Pancreas (tissue), 10 donors: ENCODE results near the gene NUP210. TPM values are rescaled to one million over a fixed set of nuclear protein-coding genes. Genes with fewer than 3 reads are reported as not detected.

ENCODE experiments used
- ATAC-seq, 4 donors: fragments of 200-7000 bp; cut with Tn5 transposase; one replicate each; pipeline versions ENCODE4 v1.8.0 to v1.9.1; 2020; ENCODE audit warnings: mild to moderate bottlenecking in 4 of 4, moderate library complexity in 4 of 4
- DNase-seq, 6 donors: peaks; one replicate each; pipeline ENCODE4 v3.0.0-alpha.2; 2020
- FAIRE-seq: peaks from 2 replicates; lab custom pipeline; 2012; peaks lifted over from hg19 to GRCh38; lab: Jason Lieb, UNC
- H3K27ac ChIP-seq, 4 donors: fragments of 200-600 bp; sonication (generic); 1 replicate in 3 of 4; 2 replicates in 1 of 4; pipeline versions ENCODE4 v1.5.0 to v1.8.0; 2020
- H3K27me3 ChIP-seq, 4 donors: fragments of 200-600 bp; one replicate each; pipeline ENCODE4 v1.8.0; 2021
- H3K36me3 ChIP-seq, 3 donors: fragments of 200-600 bp; sonication (generic) in 1 of 3; one replicate each; pipeline versions ENCODE4 v1.5.0 to v1.8.0; 2020 to 2021
- H3K4me1 ChIP-seq, 3 donors: fragments of 200-600 bp; one replicate each; pipeline ENCODE4 v1.8.0; 2021
- H3K4me3 ChIP-seq, 4 donors: fragments of 200-600 bp; sonication (generic) in 2 of 4; one replicate each; pipeline versions ENCODE4 v1.5.0 to v1.8.0; 2020 to 2021
- H3K9me3 ChIP-seq, 4 donors: fragments of 200-600 bp; one replicate each; pipeline ENCODE4 v1.8.0; 2021
- WGBS, 2 donors: extraction: QIAGEN DNeasy Blood & Tissue Kit; methylation state at CpG; one replicate each; pipeline ENCODE4 v1.1.7; 2013; 5-methylcytosine and 5-hydroxymethylcytosine counted together
- intact Hi-C, 3 donors: fragments of 100-400 bp; cut with DNase I; formaldehyde crosslinking; loops; one replicate each; pipeline versions ENCODE4 v1.11.1 to v1.14.2; 2022
- polyA plus RNA-seq, 2 donors: library from polyadenylated mRNA; stranded (reverse); fragments of 200-250 nt; gene quantifications; one replicate each; pipeline ENCODE4 v1.2.3, GENCODE V29; 2013
- total RNA-seq, 6 donors: library from RNA; stranded (reverse); fragmentation: NEBNext Ultra II Directional in 4 of 6; extraction: Animal tissue kit (Norgen Biotek cat#: 25700) in 4 of 6; gene quantifications; one replicate each; pipeline versions ENCODE4 v1.2.1 to v1.2.4, GENCODE V29; 2021 to 2023
- TF ChIP-seq, protein P1 (sequence below), 4 donors: fragments of 200-600 bp; sonication (generic) in 3 of 4; IDR thresholded peaks; one replicate each; pipeline versions ENCODE4 v1.5.0 to v1.8.0; 2021; ENCODE audit warnings: antibody characterized with exemption in 4 of 4
- donor health status: healthy with polysubstance abuse.
- donor health status: DM: no; HTN: no; CAD: no; lungs with moderate emphysema.
- donor health status: DM: no; HTN: no; CAD: no.
- donor health status: control.
- donor health status: control.
- donor health status: Bipolar disorder and iron deficiency.
- donor health status: DM: yes; HTN: yes; CAD: no.
- donor health status: DM: no; HTN: no; CAD: no.
- donor health status: DM: no; HTN: no; CAD: no.
- donor health status: DM: yes; HTN: yes; CAD: no.

NUP210 gene
- total and polyA plus RNA-seq, 8 donors = 7.6 to 12.5 (median 9.8) TPM

DNA sequence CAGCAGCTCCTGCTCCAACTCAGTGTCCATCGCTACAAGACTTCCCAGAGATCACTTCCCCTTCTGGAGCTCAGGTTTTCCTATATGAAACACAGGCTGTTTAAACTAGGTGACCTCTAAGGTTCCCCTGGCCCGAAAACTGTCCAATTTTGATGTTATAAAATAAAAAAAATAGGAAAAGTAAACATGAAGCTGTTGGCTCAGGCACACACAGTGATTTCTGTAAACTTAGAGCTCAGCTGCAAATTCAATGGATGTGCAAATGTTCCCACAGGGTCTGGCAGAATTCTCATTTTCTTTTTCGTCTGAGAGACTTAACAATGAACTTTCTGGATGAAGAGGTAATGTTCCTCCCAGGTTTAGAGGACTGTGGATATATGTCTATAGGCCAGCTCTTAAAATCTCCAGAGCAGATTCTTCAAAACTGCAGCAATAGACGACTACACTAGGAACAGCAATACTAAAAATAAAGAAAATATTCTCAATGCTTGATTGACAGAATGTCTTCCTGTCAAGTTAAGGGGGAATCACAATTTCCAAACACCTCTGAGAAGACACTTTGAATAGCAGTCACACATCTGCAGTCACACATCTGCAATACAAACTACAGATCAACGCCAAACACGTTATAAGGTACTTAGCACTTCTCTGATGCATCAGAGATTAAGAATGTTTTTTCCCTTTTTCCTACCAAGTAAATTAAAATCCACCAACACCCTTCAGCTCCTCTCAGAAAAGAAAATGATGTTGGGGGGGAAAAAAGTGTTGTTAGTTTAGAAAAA lies 2.8 kb downstream of the NUP210 start:
- no peak for ATAC-seq
- TF ChIP-seq, protein P1, sequence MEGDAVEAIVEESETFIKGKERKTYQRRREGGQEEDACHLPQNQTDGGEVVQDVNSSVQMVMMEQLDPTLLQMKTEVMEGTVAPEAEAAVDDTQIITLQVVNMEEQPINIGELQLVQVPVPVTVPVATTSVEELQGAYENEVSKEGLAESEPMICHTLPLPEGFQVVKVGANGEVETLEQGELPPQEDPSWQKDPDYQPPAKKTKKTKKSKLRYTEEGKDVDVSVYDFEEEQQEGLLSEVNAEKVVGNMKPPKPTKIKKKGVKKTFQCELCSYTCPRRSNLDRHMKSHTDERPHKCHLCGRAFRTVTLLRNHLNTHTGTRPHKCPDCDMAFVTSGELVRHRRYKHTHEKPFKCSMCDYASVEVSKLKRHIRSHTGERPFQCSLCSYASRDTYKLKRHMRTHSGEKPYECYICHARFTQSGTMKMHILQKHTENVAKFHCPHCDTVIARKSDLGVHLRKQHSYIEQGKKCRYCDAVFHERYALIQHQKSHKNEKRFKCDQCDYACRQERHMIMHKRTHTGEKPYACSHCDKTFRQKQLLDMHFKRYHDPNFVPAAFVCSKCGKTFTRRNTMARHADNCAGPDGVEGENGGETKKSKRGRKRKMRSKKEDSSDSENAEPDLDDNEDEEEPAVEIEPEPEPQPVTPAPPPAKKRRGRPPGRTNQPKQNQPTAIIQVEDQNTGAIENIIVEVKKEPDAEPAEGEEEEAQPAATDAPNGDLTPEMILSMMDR (IDR thresholded peaks at IDR 0.05) = no peak
- FAIRE-seq = no peak
- Histone ChIP-seq H3K4me3 (no peak overlapping the region), H3K36me3 (no peaks in the 10 kb centered on the region), H3K27me3 (no peaks in the 10 kb centered on the region), H3K27ac (no peak overlapping the region), H3K9me3 (no peaks in the 10 kb centered on the region), H3K4me1 (peaks cover 0 to 4% (median 0%) of the 10 kb centered on the region in 3 donors)
- 55 to 63% methylated on average over 6 of the region's 6 CpGs for WGBS, 2 donors
- no peak for DNase-seq
- intact Hi-C loops = no loop called here

- Histone ChIP-seq H3K9me3 (no peaks in the 10 kb centered on the region), H3K4me3 (no peak overlapping the region), H3K27ac (no peak overlapping the region), H3K27me3 (no peaks in the 10 kb centered on the region), H3K36me3 (no peaks in the 10 kb centered on the region), H3K4me1 (peaks cover 0 to 4% (median 0%) of the 10 kb centered on the region in 3 donors)
- 78 to 79% methylated on average over 9 of the region's 9 CpGs for WGBS, 2 donors
- DNase-seq (no peak), FAIRE-seq (no peak), ATAC-seq (no peak)
- intact Hi-C loops = no loop called here
- TF ChIP-seq, protein P1 (IDR thresholded peaks at IDR 0.05) = no peak
These were observed 3.9 kb downstream of the NUP210 start for GRCh38 chr3:13415997-13416793.

DNA sequence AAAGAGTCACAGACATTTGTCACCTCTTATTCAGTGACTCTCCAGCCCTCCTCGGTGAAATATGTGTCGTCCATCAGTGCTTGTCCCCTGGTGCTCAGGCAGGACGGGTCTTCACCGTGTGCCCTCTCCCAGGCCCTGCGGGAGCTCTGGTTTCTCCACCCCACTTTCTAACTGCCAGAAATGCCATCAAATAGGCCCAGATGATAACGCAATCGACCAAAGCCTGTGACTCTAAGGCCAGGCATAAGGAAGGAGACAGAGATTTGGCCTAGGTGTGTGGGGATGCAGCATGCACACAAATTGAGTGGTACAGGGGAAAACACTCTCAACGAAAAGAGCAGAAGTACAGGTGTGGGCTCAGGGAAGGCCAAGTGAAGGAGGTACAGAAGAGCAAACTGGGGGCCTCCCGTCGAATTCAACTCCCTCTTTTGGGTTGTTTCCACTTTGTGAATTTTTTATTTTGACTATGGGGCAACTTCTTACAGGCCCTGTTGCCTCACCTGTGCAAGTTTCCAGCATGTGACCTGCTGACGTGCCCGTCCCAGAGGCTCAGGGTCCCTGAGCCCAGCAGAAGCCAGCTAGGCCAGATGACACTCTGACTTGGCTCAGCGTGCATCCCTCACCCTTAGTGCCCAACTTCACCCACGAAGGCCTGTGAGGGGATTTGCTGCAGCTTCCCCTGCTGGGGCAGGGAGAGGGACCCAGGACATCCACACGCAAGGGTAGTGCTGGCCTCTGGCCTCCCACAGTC lies 4.7 kb downstream of the NUP210 start:
- Histone ChIP-seq H3K4me3 (no peak overlapping the region), H3K9me3 (no peaks in the 10 kb centered on the region), H3K27ac (no peak overlapping the region), H3K4me1 (peaks cover 0 to 4% (median 0%) of the 10 kb centered on the region in 3 donors), H3K36me3 (no peaks in the 10 kb centered on the region), H3K27me3 (no peaks in the 10 kb centered on the region)
- DNase-seq (no peak), ATAC-seq (no peak), FAIRE-seq (no peak)
- intact Hi-C loops = no loop called here
- WGBS, 2 donors = 86 to 87% methylated on average over 15 of the region's 15 CpGs
- TF ChIP-seq, protein P1 (IDR thresholded peaks at IDR 0.05) = no peak

- ATAC-seq (peak; percentile 11 to 80 (median 60)), FAIRE-seq (no peak), DNase-seq (no peak)
- Histone ChIP-seq H3K27me3 (no peaks in the 10 kb centered on the region), H3K36me3 (no peaks in the 10 kb centered on the region), H3K9me3 (no peaks in the 10 kb centered on the region), H3K27ac (peak overlapping the region in 2 of 4 donors; percentile 19 to 28), H3K4me1 (peaks cover 0 to 3% (median 0%) of the 10 kb centered on the region in 3 donors), H3K4me3 (no peak overlapping the region)
- intact Hi-C loops = no loop called here
- TF ChIP-seq, protein P1 (IDR thresholded peaks at IDR 0.05) = no peak
- 81 to 84% methylated on average over 12 to 14 of the region's 14 CpGs for WGBS, 2 donors
These were observed 5.9 kb downstream of the NUP210 start for GRCh38 chr3:13414040-13414729.
